ENCODE results near the gene NYAP1.

Gene NYAP1

GRCh38 chr7:100464210-100464660, 19.5 kb upstream of the NYAP1 start, which contains the start of gene SPACDR:
Gene SPACDR (minus strand): TSS chr7:100464260. CDS start chr7:100464025, 235 bp downstream.
- DNase-seq, result no peak

DNA sequence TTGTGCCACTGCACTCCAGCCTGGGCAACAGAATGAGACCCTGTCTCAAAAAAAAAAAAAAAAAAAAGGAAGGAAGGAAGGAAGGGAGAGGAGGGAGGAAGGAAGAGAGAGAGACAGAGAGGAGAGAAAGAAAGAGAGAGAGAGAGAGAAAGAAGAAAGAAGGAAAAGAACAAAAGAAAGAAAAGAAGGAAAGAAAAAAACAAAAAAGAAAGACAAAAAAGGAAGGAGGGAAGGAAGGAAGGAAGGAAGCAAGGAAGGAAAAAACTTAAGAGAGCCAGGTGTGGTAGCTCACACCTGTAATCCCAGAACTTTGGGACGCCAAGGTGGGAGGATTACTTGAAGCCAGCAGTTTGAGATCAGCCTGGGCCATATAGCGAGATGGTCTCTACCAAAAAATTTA, 18.9 kb upstream of the NYAP1 start:
- DNase-seq, result no peak

- no peak for DNase-seq
Measured at GRCh38 chr7:100465299-100465698, 18.4 kb upstream of the NYAP1 start.

DNA sequence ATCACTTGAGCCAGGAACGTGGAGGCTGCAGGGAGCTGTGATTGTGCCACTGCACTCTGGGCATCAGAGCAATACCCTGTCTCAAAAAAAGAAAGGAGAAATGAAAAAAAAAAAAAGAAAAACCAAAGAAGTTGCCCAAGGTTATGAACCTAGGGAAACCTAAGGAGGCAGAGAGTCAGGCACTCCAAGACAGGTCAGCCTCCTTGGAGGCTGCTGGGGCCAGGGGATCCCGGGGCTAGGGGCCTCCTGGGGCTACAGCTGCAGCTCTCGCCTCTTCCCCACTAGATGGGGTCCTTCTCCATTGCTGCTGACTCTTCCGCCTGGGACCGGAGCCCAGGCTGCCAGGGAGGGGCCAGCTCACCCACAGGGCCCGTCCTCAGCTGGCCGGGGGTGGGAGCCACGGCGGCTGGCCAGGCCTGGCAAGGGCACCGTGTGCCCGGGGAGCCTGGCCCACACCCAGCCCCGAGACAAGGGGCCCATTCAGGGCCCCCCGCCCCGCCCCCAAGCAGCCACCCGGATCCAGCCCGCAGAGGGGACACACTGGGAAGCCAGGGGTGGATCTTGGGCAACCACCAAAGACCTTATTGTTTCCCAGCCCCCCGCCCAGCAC, 17.9 kb upstream of the NYAP1 start:
- no peak for DNase-seq

DNA sequence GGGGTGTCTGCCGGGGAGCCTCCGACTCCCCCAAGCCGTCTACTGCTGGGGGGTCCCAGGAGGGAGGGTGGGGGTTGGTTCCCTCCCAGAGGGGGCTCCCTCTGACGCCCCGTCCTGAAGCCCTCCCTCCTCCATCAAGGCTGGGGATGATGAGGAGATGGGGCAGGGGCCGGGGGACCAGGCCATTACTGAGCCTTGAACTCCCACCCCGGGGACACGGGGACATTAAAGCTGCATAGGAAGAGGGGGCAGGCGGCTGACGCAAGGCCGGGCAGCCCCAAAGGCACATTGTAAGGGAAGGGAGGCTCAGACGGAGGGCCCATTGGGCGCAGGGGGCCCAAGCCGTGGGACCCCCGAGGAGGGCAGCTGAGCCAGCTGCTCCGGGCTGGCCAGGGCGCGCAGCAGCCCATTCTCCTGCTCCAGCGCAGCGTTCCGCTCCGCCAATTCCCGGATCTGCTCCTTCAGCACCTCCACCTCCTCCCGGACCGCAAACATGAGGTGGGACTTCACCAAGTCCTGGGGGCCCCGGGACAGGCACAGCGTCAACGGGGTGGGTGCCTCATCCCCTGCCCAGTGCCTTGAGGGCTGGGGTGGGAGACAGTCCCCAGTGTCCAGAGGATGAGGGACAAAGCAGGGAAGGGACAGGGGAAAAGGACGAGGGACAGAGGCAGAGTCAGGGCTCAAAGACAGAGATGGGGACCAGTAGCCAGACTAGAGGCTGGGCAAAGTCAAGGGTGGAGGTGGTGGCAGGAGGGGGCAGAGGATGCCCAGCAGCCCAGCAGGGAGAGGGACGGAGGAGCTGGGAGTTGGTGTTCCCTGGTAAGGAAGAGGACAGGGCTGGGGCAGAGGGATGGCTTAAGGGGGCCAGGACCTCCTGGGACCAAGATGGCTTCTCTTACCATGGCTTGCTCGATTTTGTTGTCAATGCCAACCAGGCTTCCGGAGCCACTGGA, 16.8 kb upstream of the NYAP1 start:
- DNase-seq, result no peak

- DNase-seq, result no peak
Measured at GRCh38 chr7:100467638-100468373, 15.9 kb upstream of the NYAP1 start.

DNA sequence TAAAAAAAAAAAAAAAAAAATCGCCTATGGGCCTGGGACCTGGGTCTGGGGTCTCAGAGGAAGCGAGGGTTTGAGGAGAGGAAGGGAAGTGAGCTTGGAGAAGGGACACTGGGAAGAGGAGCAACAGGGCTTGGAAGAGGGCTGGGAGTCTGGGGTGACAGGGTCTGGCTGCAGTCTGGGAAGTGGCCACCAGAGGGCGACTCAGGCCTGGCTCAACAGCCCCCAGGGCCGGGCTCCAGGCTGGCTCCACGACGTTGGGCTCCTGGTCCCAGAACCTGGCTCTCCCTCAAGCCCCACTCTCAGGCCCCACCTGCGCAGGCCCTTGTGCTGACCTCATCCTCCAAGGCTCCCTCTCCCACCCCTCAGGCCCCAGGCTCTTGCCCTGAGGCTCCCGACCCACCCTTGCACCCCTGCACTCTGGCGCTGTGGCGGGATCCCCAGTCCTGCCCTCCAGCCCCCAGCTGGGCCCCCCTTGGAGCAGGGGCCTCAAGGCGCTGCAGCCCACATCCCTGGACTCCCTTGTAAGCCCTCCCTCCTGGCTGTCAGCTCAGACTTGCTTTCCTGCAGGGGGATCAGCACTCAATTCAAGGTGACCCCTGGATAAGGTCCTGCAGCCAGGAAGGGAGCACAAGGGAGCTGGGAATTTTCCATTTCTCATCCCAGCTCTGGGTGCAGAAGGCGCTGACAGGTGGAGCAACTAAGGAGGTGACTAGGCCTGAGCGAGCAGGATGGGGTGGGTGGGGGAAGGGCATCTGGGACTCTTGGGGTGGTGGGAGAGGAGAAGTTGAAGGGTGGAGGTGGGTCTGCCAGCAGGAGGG, 14.3 kb upstream of the NYAP1 start:
- DNase-seq, result peak; percentile 48

- DNase-seq, result no peak
Measured at GRCh38 chr7:100471021-100471420, 12.7 kb upstream of the NYAP1 start.

GRCh38 chr7:100472121-100472851, 11.4 kb upstream of the NYAP1 start:
- no peak for DNase-seq

DNA sequence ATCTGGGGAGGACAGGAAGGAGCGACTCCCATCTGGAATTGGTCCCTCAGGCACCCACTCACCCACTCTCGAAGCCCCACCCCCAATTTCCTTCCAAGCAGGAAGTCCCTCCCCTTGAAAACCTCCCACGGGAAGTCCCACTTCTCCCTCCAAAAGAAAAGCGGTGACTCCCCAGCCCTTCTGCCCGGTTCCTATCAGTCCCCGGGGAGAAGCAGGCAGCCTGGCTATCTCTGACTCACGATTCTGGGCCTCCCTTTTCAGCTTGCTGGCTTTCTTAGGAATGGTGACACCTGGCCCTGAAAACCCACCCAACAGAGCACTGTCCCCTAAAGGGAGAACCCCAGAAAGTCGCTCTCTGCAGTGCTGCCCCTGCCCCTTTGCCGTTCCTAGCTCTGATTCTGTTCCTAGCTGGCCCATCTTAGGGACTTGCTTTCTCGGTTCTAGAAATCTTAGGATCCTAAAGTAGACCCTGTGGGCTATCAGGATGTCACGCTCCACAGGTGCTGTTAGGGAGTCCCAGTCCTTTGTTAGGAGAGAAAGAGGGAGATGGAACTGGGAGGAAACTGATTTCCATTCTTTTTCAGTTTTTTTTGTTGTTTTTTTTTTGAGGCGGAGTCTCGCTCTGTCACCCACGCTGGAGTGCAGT, 10.8 kb upstream of the NYAP1 start:
- peak; percentile 20 for DNase-seq

DNA sequence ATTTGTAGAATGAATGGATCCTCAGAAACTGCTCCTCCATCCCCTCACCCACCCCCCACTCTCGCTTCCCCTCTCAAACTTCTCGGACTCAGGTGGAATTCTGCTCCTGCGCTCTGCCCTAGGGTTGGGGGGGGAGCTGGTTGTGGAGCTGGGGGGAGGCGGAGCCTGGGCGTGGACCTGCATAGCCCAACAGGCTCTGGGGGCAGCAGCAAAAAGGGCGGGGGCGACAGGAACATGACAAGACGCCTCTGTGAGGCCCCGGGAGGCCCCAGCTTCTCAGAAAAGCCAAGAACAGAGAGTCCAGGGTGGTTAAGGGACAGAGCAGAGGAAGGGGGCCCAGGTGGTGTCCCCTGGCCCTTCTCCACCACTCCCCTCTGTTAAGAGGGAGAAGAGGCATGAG, 8.2 kb upstream of the NYAP1 start:
- no peak for DNase-seq

GRCh38 chr7:100476101-100476780, 7.5 kb upstream of the NYAP1 start:
- DNase-seq, result no peak

DNA sequence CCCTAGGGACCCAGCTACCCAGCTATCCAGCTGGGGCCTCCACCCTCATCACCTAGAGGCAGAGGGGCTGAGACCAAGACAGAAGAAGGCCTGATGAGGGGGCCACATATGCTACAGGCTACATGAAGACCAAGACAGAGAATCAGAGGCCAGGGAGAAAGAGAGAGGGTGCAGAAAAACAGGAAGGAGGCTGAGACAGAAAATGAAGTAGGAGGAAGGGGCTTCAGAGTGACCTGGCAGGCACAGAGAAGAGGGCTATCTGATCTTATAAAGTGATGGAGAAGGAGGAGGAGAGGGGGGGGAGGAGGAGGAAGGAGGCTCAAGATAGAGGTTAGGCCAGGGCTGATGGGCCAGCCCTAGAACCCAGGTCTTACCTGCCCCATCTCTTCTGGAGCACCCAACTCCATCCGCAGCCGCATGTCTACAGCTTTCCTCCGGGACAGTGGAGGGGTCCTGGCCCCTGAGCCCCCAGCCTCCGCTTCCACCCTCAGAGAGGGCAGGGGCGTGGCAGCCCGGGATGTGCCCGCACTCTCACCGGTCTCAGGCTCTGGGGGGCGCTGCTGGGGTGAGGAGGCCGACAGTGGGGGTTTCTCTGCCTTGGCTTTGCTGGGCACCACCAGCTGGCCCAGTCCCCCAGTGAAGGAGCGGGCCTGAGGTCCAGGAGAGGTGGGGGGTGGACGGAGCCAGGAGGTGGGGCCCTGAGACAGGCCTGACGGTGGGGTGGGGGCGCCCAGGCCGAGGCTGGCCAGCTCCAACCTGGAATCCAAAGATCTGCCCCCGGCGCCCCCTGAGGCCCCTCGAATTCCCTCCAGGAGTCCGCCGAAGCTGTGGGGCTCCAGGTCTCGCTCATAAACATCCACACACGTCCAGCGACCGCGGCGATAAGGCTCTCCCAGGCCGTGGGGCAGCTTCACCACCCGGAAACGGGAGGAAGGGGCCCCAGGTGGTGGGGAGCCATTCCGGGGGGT, 6.5 kb upstream of the NYAP1 start:
- no peak for DNase-seq

- DNase-seq, result no peak
Measured at GRCh38 chr7:100477871-100478267, 5.9 kb upstream of the NYAP1 start.

GRCh38 chr7:100478958-100479660, 4.6 kb upstream of the NYAP1 start, which contains the start of gene TSC22D4:
Gene TSC22D4 (minus strand): TSS chr7:100479214. CDS start chr7:100478038, 1,176 bp downstream.
- peak; percentile 78 for DNase-seq

DNA sequence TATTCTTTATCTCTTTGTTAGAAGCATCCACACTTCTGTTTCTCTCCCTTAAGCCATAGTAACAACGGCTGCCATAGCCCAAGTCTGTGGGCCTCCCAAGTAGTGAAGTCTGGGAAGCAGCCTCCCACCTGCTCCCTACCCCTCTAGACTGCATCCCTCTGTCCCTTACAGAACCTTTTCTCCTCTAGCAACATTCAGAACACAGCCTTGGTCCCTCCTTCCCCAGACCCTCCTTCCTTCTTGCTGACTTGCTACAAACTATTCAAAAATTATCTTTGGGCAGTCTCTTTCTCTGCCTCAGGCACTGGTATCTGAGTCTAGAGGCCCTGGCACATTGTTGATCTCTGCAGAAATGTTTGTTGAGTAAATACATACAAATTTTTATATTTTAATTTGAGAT, 2.3 kb upstream of the NYAP1 start:
- no peak for DNase-seq

DNA sequence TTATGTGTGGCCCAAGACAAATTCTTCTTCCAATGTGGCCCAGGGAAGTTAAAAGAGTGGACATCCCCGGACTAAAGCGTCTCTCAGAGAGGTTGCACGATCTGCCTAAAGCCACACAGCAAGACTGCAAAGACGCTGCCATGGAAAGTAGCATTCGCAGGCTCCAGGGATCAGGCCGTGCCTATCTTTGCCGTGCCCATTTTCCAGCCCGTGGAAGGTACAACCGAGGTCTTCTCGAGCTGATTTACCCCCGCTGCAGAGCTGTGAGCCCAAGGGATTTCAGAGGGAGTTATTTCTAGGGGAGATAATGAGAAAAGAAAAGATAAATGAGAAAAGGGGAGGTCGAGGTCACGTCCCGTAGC, 1.0 kb upstream of the NYAP1 start:
- no peak for DNase-seq

GRCh38 chr7:100483090-100483721, 521 bp upstream of the NYAP1 start:
- peak; percentile 43 for DNase-seq

All from T1000 (cell line).